GM19035 (cell line): ENCODE measurements around the gene ZNF423.
"Not testable (repeated sequence)": the region's sequence is repeated elsewhere in the genome, so short reads cannot be mapped to it uniquely, and the experiment has no call there.

Experiments used
- ATAC-seq: cut with Tn5 transposase; IDR thresholded peaks from one replicate; pipeline ENCODE4 v1.9.1; 2021; ENCODE audit not compliant: unreplicated experiment

Gene ZNF423

DNA sequence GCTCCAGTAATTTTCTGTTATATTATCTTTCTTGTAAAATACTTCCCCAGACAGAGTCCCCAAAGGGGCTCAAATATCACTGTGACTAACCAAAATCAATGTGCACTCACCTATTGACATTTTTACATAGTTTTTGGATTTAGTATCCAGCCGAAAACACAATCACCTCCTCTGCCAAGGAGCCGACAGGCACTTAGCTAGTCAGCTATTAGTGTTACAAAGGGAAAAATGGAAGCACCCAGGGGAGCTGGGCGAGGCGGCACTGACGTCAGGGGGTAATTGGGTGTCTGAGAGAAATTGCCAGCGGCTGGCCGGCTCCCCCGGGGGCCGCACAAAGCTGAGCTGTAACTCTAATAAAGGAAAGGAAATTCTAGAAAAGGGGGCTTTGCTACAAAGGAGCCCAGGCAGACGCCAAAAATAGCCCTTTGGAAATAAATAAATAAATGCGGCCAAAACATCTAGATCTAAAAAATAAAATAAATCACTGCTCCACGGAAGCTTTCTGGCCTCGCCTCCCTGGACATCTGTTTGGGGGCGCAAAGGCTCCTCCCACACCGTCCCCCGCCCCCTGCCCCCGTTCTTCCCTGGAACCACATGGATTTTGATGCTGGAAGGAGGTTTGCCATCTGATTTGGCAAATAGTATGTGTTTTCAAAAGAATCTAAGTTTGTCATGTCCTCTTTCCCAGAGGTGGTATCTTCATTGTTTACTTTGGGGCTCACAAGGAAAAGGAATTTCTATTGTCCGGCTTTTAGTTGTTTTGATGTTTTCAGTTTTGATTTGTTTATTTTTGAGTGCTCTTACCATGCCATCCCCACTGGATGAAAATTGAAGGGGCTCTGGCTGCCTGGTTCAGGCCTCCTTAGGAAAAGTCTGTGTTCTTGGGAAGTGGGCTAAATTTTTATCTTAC lies 156.7 kb downstream of the ZNF423 start:
- no peak for ATAC-seq

DNA sequence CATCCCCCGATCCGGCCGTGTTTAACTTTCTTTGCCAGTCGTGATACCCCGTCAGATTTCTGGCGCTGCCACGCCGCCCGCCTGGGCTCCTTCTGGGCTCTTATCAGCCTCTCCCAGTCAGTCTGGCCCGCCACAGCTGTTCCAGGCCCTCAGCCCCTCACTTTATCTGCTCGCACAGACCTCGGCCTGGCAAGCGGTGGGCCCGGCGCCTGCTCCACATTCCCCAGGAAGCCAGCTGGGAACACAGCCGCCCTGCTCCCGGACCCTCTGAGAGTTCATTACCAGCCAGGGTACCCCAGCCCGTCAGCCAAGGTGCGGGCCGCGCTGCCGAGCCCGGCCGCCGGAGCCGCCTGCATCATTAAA lies 157.5 kb downstream of the ZNF423 start:
- no peak for ATAC-seq

DNA sequence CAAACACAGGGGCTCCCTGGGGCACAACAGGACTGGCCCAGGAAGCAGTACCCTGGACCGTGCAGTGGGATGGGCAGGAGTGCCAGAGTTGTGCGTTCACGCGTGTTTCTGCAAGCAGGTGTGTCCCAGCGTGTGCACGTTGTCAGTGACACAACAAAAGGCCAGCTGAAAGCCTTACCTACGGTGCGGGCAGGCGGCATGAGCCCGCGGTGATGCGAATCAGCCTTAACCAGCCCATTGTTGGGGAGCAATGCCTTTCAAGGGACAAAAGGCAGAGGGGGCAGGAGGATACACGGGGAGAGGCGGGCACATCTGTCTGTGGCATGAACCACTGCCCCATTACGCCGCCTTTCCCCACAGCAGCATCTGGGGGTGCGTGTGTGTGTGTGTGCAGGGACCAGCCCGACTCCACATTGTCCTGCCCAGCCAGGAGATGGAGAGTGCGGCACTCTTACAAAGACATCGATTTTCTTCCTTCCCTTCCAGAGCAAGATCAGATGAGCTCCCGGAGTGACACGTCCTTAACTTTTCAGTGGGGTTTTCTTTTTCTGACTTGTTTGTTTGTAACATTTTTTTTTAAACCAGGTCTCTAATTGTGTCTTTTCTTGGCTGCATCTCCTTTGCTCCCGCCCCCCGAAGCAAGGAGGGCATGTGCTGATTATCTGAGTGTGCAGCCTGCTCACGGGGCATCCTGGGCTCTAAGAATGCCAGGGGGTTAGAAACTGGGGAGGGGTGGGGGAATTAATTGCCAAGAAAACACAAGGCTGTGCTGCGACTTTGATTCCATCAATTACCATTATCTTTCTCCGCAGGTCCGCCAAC lies 158.1 kb downstream of the ZNF423 start:
- ATAC-seq: no peak

DNA sequence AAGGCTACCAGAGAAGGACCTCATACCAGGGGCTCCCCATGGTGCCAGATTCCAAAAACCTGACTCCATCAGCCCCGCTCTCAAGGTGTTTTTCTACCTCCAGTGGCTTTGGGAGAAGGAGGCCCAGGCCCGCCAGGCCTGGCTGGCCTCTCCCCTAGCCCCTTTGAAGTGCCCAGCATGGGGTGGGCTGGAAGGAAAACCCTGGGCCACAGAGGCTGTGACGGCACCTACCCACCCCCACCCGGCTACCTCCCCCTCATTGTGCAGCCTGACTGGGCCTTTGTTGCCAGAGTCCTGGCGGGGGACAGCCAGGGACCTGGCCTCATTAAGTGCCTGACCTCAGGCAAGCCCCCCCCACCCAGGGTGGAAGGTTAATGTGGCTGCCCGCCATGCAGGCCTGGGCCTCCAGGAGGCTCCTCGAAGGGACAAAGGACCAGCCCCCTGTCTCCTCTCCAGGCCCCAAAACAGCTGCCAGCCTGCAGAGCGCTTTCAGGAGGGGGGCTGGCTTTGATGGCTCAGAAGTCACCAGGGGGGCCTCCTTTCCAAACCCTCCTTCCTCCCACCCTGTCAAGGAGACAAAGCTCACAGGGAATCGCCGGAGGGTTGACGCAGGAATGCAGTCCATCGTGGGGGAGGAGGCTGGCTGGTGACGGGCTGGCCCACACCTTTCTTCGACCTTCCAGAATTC lies 159.4 kb downstream of the ZNF423 start:
- no peak for ATAC-seq

DNA sequence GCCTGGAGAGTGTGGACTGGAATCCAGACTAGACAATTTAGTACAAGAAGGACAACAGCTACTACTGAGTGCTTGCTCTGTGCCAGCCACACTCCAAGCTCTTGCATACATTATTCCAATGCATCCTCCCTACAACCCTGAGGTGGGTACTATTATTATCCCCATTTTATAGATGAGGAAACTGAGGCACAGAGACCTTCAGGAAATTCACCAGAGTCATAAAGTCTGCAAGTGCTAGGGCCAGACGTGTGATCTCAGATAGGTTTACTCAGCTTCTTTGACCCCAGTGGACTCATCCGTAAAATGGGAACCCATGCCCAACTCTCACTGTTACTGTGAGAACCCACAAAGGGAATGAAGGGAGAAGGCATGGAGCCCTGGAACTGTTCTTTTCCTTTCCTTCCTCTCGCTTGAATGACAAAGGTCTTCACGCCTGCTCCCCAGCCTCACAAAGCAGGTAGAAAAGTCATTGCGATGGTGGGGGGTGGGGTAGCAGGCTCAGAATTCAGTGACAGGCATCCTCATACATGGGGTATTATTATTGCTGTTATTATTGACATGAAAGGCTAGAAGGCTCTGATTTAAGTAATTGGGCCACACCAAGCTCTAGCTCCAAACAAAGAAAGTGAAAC lies 160.0 kb downstream of the ZNF423 start:
- ATAC-seq: no peak

DNA sequence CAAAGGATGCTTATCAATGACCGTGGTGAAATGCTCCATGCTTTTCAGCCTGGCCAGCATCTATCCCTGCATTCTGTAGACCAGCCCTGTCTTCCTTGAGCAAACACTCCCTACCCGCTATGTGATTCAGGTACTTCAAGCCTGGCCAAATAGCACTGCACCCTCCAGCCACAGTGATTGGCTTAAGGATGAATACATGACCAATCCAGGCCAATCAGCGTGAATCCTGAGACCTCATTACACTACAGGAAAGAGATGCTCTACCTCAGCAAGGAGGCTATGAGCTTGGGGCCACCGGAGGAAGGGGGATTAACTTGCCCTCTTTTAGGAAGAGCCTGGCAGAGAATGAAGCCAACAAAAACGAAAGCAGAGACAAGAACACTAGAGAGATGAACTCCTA lies 162.5 kb downstream of the ZNF423 start:
- no peak for ATAC-seq

DNA sequence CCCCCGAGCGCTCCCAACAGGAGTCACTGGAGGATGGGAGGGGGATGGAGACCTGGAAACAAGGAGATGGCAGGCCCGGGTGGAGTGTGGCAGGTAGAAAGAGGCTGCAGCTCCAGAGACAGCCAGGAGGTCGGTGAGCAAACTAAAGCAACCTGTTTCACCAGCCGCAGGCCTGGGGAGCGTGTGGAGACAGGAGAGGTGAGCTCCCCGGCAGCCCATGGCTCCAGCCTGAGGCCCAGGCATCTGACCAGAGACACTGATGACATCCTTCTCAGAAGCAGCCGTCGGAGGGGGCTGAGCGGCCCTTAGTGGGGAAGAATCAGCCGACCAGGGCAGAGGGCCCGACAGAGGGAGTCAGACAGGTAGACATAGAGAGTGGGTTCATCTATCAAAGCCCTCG lies 165.1 kb downstream of the ZNF423 start:
- ATAC-seq: no peak

DNA sequence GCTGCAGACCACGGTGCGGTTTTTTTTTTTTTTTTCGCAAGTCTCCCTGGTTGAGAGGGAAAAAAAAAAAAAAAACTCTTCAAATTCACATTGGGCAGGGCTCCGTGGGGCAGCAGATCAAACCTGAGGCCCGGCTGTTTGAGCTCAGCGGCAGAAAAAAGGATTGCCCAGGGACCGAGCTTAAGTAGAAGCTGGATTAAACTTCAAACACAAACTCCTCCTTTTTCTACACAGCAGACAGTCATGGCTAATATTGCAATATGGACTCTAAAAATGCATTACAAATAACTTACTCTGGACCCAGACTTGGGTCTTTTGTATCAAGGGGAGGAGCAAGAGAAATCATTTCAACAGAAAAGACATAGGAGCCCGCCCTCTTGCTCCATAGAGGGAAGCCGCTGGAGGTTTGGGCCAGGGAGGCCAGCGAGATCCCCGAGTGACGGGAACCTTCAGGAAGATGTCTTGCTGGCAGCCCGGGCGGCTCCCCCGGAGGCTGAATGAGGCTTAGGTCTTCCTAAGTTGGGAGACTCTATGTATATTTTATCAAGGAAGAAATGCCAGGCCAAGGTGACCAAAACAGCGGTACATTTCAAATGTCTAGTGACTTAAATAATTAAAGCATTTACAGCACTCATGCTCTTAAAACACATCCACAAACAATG lies 167.7 kb downstream of the ZNF423 start:
- ATAC-seq: no peak

DNA sequence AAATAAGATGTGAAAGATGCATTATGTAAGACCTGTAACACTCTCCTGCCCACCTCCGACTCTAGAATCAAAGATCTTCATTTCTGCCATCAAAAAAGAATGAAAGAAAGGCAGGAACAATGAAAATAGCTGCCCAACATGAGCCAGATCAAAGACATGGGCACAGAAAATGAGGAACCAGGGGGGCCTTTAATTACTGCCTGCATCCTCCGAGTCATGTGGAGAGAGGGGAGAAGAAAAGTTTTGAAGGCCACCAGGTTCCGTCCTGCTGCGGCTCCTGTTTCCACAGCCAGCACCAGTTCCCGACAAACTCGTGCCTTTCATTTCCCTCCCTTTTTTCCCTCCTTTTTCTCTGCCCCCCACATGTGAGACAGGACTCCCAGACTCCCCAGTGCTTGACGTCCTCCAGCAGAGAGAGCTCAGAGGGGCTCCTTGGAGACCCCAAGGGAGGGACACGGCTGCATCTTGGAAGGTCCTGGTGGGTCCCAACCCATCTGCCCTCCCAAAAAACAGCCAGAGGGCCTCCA lies 168.4 kb downstream of the ZNF423 start:
- ATAC-seq: no peak

DNA sequence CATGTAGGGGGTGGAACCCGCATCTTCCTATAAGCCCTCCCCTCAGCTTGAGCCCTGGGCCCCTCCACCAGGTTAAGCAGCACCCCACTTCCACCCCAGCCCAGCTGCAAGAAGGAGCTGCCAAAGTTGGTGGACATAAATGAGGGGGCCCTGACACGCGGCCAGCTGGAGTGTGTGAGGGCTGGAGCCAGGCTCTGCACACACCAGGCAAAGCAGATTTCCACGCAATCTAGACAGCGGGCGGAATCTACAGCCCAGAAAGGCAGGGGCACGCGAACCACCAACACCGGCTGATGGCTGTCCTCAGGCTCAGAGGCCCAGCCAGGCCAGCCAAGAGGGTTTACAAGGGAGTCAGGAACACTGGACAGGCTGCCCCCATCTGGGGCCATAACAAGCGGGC lies 171.2 kb downstream of the ZNF423 start:
- ATAC-seq: no peak

DNA sequence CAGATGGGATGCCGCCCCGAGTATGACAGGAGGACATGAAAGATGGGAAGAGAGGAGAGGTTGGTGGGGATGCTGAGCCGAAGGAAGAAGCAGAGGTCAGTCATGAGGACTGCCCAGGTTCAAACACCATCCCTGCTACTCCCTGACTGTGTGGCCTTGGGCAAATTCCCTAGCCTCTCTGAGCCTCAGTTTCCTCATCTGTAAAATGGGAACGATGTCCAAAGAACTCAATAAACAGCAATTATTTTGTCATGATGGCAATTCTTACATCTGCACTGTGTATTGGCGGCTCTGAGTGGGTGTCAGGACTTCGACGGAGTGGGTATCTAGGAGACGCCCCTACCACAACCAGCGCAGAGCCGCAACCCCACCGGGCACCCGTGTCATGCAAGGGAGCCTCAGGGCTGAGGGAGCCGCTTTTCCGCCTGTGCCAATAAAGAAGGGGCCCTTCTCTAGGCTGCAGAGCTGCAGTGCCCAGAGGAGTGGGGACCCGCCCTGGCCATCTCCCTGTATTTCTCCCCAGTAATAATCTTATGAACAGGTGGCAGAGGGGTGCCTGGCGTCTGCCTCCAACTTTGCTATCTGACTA lies 173.2 kb downstream of the ZNF423 start:
- ATAC-seq: no peak

DNA sequence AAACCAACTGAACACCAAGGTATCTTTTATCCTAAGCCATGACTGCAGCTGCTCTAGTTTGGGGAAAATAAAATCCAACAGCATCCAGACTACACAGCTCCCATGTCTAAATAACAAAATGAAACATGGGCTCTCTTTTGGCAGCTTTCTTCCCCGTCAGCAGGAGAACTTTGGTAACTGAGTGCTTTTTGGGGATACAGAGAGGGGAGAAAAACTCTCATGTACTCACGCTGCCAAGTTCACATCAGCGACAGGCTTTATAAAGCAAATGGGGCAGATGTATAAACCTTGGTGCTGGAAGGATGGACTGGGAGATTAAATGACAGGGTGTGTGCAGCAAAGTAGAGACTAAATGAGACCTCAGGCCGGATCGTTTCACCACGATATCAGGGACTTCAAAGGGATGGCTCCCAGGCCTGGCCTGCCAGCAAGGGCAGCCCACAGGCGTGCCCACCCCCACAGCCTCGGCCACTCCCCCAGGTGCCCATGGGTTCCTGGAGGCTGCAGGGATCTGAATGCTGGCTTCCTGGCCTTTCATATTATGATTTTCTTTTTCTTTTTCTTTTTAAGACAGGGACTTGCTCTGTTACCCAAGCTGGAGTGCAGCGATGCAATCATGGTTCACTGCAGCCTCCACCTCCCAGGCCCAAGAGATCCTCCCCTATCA lies 174.6 kb downstream of the ZNF423 start:
- ATAC-seq: no peak

DNA sequence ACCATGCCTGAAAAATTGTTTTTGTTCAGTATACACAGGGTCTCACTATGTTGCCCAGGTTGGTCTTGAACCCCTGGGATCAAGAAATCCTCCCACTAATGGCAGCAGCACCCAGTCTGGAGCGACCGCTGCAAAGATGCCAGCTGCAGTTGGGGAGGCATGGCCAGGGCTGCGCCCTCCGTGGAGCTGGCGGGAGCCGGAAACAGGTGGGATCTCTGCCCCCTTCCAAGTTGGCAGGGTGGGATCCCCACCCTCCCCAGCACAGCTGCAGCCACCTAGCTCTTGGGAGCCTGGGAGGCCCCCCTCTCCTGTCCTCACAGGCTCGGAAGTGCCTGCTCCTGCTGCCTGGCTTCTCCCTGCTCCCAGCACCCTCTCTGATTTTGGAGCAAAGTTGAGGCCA lies 176.8 kb downstream of the ZNF423 start:
- ATAC-seq: no peak

DNA sequence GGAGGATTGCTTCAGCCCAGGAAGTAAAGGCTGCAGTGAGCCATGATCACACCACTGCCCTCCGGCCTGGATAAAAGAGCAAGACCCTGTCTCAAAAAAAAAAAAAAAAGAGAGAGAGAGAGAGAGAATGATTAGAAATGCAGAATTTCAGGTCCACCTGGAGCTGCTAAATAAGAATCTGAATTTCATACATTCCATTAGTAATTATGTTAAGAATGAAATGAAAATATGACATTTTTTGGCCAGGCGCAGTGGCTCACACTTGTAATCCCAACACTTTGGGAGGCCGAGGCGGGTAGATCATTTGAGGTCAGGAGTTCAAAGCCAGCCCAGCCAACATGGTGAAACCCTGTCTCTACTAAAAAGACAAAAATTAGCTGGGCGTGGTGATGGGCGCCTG lies 178.3 kb downstream of the ZNF423 start:
- ATAC-seq: not testable (repeated sequence)

DNA sequence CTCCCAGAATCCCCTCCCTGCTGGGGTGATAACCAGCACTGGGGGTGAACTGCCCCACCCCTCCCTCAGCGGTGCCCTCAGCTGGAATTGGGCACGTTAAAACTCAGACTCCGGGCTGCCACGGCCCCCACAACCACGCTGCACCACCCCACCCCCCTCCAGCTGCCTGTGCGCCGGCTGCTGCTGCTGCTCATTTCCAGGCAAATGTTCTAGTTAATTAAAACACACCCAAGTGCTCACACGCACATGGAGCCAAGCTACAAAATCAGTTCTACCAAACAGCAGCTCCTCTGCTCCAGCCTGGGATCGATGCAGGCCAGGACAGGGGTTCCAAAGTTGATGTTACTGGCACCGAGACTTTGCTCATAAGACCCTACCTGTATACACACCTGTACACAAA lies 180.5 kb downstream of the ZNF423 start:
- ATAC-seq: no peak

DNA sequence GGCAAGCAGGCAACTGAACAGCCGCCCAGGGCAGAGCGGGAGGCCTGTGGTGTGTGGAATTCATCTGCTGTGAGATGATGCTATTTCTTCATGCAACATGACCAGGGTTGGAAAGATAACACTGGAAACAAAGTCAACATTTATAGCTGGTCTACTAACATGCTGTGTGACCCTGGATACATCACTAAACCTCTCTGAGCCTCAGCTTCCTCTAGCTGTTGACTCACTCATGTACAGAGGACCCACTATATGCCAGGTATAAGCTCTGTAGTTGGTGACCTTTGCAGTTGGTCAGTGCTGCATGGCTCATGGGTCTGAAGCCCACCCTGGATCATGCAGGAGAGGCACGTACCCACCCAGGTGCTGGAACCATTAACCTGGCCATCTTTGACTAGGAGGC lies 180.9 kb downstream of the ZNF423 start:
- ATAC-seq: no peak

DNA sequence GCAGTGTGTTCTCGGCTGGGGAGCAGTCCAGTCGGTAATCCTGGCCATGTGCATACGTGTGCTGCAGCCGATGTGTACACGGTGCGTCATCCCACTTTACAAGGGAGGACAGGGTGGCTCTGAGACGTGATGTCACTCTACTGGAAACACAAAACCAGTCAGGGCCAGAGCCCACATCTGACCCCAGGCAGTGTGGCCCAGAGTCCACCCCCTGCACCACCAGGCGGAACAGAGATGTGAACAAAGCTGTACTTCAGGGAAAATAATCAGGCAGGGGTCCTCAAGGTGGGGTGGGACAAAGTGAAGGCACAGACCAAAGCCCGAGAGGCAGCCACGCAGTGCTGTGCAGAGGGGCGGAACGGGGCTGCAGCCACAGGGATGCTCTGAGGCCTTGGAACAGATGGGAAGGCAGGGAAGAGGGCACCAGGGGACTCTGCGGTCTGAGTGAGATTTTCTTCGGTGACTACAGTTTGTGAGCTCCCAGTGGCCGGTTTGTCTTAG lies 181.5 kb downstream of the ZNF423 start:
- ATAC-seq: no peak

DNA sequence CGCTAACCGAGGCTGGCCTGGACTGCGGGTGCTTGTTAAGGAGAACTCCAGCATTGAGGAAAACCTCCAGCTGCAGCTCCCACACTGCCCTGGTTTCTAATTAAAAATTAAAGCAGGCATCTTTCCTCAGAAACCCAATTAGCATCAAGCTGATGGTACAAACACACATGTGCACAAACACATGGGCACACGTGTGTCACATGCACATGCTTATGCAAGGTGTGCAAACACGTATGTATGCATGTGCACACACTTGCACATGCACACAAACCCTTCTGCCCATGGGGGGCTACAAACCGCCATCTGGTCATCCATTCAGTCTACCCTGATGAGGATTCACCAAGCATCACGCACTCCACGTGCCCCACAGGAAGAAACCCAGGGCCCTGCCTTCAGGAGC lies 182.5 kb downstream of the ZNF423 start:
- ATAC-seq: no peak

DNA sequence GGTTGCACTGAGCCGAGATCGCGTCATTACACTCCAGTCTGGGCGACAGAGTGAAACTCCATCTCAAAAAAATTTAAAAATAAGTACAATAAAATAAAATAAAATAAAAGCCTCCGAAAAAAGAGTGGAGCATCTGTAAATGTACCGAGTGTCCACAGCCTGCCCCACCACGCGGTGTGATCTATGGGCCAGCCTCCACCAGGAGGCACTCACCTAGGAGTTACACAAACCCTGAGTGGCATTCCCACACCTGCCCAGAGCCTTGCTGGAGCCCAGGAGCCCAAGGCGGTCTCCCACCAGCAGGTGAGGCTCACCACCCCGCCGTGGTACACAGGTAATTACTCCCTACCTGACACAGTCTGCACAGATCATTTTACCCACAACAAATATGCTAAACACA lies 183.2 kb downstream of the ZNF423 start:
- ATAC-seq: no peak
